ENCODE measurements around the gene NUP62CL.
A peak's percentile ranks its signal among the peaks of the same experiment; 100 is the strongest.

The NUP62CL gene, protein sequence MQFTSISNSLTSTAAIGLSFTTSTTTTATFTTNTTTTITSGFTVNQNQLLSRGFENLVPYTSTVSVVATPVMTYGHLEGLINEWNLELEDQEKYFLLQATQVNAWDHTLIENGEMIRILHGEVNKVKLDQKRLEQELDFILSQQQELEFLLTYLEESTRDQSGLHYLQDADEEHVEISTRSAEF

DNA sequence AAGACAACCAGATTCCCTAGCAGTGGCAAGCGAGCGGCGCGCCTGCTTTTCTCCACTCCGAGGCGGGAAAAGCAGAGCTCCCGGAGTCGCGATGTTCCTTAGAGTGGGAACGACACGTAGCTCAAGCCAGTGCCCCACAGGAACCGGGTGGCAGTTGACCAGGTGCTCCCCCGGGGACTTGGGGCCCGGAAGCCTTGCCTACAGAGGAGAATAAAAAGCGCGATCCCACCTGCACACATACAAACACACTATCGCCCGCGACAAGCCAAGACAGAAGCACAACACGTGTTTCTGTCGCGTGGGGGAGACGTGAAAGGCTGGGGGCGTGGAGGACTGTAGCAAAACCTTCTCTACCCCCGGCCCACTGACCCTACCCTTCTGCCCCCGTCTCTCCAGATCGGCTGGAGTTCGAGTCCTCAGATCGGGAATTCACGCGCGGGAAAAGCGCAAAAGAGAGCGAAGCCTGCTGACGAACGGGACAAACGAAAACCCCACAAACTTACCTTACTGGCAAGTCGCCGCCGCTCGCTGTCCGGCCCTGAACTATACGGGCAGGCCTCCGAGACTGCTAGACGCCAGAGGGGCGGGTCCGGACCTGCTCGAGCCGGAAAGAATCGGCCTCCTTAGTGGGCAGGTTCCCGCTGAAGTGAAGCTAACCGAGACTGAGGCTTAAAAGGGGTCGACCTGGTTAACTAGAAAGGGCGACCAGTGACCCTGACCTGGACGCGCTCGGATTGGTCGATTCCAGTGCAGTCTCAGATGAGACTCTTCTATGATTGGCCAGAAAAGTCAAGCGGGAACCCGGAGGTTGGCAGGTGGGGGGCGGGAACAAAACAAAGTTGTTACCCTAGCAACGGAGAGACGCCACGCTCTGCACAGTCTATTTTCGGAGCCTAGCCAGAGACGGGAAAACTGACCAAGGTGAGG, at the start of gene NUP62CL, which contains the start of gene DNAAF6:
TSS of gene NUP62CL (minus strand) at position 664 of the 927 bp plus-strand sequence. CDS start 31,287 bp downstream, outside the sequence.
TSS of gene DNAAF6 (plus strand) at position 842 of the 927 bp plus-strand sequence. CDS start 6,265 bp downstream, outside the sequence.
- DNase-seq (ENCODE audit: low read depth in 2 of 2) = peak; percentile 10 to 15
- TF ChIP-seq, protein P1, sequence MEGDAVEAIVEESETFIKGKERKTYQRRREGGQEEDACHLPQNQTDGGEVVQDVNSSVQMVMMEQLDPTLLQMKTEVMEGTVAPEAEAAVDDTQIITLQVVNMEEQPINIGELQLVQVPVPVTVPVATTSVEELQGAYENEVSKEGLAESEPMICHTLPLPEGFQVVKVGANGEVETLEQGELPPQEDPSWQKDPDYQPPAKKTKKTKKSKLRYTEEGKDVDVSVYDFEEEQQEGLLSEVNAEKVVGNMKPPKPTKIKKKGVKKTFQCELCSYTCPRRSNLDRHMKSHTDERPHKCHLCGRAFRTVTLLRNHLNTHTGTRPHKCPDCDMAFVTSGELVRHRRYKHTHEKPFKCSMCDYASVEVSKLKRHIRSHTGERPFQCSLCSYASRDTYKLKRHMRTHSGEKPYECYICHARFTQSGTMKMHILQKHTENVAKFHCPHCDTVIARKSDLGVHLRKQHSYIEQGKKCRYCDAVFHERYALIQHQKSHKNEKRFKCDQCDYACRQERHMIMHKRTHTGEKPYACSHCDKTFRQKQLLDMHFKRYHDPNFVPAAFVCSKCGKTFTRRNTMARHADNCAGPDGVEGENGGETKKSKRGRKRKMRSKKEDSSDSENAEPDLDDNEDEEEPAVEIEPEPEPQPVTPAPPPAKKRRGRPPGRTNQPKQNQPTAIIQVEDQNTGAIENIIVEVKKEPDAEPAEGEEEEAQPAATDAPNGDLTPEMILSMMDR (IDR thresholded peaks at IDR 0.05; ENCODE audit: low read depth, low read length) = no peak
- H3K4me3 ChIP-seq (replicated peaks in 1 of 2; ENCODE audit: low read depth in 2 of 2, low read length in 2 of 2) = peak within 1 kb of the TSS; percentile 35 to 42

DNA sequence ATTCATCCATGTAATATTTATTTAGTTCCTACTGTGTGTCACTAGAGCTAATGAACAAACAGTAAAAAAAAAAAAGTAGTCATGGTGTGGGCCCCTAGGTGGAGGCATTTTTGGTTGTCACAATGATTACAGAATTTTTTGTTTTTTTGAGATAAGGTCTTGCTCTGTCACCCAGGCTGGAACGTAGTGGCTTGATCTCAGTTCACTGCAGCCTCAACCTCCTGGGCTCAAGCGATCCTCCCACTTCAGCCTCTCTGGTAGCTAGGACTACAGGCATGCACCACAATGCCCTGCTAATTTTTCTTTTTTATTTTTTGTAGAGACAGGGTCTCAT, 22.2 kb upstream of the NUP62CL start:
- TF ChIP-seq, protein P1 (IDR thresholded peaks at IDR 0.05; ENCODE audit: low read depth, low read length) = no peak
- no peak overlapping the region for H3K4me3 ChIP-seq (replicated peaks in 1 of 2; ENCODE audit: low read depth in 2 of 2, low read length in 2 of 2)
- no peak for DNase-seq (ENCODE audit: low read depth in 2 of 2)

DNA sequence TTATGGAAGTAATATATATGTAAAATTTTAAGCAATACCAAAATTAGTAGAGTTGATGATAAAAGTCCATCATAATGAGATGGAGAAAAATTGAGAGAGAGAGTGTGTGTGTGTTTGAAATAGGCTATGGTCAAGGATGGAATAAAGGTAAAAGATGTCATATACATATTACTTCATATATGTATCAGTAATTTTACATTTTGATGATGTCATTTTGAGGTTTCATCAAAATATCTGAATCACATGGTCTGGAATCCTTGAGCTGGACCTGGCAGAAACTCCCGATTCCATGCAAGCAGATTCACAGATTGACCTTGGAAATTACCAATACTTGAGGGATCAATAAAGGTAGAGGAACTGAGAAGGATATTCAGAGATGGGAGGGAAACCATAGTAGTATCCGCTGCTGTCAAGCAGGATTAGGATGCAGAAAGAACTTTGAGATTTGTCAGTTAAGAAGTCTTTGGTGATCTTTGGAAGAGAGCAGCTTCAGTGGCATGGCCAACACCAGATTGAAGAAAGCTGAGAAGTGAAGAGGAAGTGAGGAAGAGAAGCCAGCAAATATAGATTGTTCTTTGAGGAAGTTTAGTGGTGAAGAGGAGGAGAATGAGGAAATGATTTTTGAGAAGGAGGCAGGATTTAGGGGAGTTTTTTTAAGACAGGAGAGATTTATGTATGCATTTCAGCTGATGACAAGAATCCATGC, 21.7 kb upstream of the NUP62CL start:
- TF ChIP-seq, protein P1 (IDR thresholded peaks at IDR 0.05; ENCODE audit: low read depth, low read length) = no peak
- H3K4me3 ChIP-seq (replicated peaks in 1 of 2; ENCODE audit: low read depth in 2 of 2, low read length in 2 of 2) = no peak overlapping the region
- DNase-seq (ENCODE audit: low read depth in 2 of 2) = no peak

DNA sequence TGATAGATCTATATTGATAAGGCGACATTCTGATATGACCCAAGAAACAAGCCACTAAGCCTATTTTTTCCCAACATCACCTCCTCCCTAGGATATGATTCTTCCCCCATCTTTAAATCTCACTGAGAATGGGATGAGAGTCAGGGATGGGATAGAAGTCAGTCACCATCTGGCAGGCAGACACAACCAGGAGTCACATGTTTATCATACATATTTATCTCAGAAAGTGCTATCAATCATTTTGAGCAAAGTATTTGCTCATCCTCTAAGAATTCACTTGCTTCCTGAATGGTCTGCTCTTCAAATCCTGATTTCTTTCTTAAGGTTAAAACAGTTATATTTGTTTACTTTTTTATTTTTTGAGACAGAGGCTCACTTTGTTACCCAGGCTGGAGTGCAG, 20.5 kb upstream of the NUP62CL start:
- H3K4me3 ChIP-seq (replicated peaks in 1 of 2; ENCODE audit: low read depth in 2 of 2, low read length in 2 of 2) = no peak overlapping the region
- TF ChIP-seq, protein P1 (IDR thresholded peaks at IDR 0.05; ENCODE audit: low read depth, low read length) = no peak
- DNase-seq (ENCODE audit: low read depth in 2 of 2) = no peak

DNA sequence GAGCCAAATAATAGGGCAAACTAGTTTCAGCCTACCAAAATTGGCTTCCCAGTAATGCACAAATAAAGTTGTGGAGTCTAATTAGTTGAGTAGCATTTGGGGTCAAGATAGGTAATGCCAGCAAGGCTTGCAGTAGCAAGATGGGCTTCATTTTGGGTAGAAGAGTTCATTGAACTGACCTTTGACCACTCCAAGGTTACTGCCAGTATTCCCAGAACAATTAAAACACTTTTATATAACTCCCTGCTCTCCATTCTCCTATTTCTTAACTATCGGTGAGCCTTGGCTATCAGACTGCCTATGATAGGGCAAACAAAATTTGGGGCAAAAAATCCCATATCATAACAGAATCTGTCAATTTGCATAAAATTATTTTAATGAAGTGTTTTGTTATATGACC, 7.2 kb upstream of the NUP62CL start:
- TF ChIP-seq, protein P1 (IDR thresholded peaks at IDR 0.05; ENCODE audit: low read depth, low read length) = no peak
- no peak overlapping the region for H3K4me3 ChIP-seq (replicated peaks in 1 of 2; ENCODE audit: low read depth in 2 of 2, low read length in 2 of 2)
- no peak for DNase-seq (ENCODE audit: low read depth in 2 of 2)

DNA sequence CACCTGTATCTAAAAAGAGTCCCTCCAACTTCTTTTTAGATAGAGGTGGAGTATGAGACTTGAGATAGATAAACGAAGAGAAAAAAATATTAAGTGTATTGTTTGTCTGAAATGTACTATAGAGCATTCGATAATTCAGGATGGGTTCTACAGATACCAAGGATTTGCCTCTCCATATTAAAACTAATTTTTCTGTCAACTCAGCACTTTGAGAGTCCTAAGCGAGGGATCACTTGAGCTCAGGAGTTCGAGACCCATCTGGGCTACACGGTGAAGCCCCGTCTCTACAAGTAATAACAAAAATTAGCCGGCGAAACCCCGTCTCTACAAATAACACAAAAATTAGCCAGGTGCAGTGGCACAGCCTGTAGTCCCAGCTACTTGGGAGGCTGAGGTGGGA, 1.7 kb upstream of the NUP62CL start:
- TF ChIP-seq, protein P1 (IDR thresholded peaks at IDR 0.05; ENCODE audit: low read depth, low read length) = no peak
- no peak overlapping the region for H3K4me3 ChIP-seq (replicated peaks in 1 of 2; ENCODE audit: low read depth in 2 of 2, low read length in 2 of 2)
- no peak for DNase-seq (ENCODE audit: low read depth in 2 of 2)
